Prostate gland (tissue), 2 donors: ENCODE data around the gene COL1A2. TPM values are rescaled to one million over a fixed set of nuclear protein-coding genes. Genes with fewer than 3 reads are reported as not detected.
A peak's percentile ranks its signal among the peaks of the same experiment; 100 is the strongest.

Experiments used
- DNase-seq: peaks from one replicate; pipeline ENCODE4 v3.0.0-alpha.2; 2019; ENCODE audit warnings: low spot score
- H3K27ac ChIP-seq, 2 donors: fragments of 200-600 bp; sonication (generic); 2 replicates each; pipeline ENCODE4 v1.5.1; 2017 to 2019
- H3K27me3 ChIP-seq: fragments of 200-600 bp; sonication (generic); replicated peaks from 2 replicates; pipeline ENCODE4 v1.5.1; 2019; ENCODE audit not compliant: insufficient read depth
- H3K36me3 ChIP-seq, 2 donors: fragments of 200-600 bp; sonication (generic); 1 replicate in 1 of 2; 2 replicates in 1 of 2; pipeline versions ENCODE4 v1.5.1 to v1.8.1; 2017 to 2019
- H3K4me1 ChIP-seq: fragments of 200-600 bp; sonication (generic); replicated peaks from 2 replicates; pipeline ENCODE4 v1.5.1; 2019
- H3K4me3 ChIP-seq, 2 donors: fragments of 200-600 bp; sonication (generic); 2 replicates each; pipeline ENCODE4 v1.5.1; 2017 to 2019
- H3K9me3 ChIP-seq: fragments of 200-600 bp; sonication (generic); 2 replicates; pipeline ENCODE4 v1.5.1; 2017
- POLR2A ChIP-seq: fragments of 450-650 bp; IDR thresholded peaks from one replicate; pipeline ENCODE4 v1.6.1; 2016; ENCODE audit warnings: antibody characterized with exemption, mild to moderate bottlenecking
- POLR2AphosphoS5 ChIP-seq: sonication (generic); formaldehyde crosslinking; IDR thresholded peaks from one replicate; pipeline ENCODE4 v1.6.1; 2017; ENCODE audit warnings: antibody characterized with exemption
- WGBS: methylation state at CpG from one replicate; pipeline ENCODE4 v1.1.5; 2018; 5-methylcytosine and 5-hydroxymethylcytosine counted together
- intact Hi-C: fragments of 100-400 bp; cut with DNase I; formaldehyde crosslinking; loops from one replicate; pipeline ENCODE4 v1.14.2; 2022
- total RNA-seq, 2 donors: library from RNA; depleted of rRNA; stranded (reverse); fragments of >200 nt; gene quantifications; one replicate each; pipeline ENCODE4 v1.1.0, GENCODE V29; 2016
- TF ChIP-seq, protein P1 (sequence below), 4 experiments: fragments of 200-600 bp in 2 of 4; fragments of 450-650 bp in 2 of 4; sonication (generic) in 2 of 4; IDR thresholded peaks; 1 replicate in 3 of 4; 2 replicates in 1 of 4; pipeline ENCODE4 v1.5.1; 2016 to 2019; ENCODE audit warnings: antibody characterized with exemption in 4 of 4, mild to moderate bottlenecking in 2 of 4, moderate library complexity in 2 of 4

Gene COL1A2
- total RNA-seq, 2 donors from 2014 or later: 51.2 to 805 TPM

- Histone ChIP-seq H3K27ac (peak overlapping the region in 1 of 2 donors; percentile 29), H3K4me3 (no peak overlapping the region), H3K4me1 (no peaks in the 10 kb centered on the region), H3K27me3 (no peaks in the 10 kb centered on the region), H3K36me3 (no peaks in the 10 kb centered on the region), H3K9me3 (no peaks in the 10 kb centered on the region)
- TF ChIP-seq POLR2A (no peak), POLR2AphosphoS5 (no peak)
- TF ChIP-seq, protein P1, sequence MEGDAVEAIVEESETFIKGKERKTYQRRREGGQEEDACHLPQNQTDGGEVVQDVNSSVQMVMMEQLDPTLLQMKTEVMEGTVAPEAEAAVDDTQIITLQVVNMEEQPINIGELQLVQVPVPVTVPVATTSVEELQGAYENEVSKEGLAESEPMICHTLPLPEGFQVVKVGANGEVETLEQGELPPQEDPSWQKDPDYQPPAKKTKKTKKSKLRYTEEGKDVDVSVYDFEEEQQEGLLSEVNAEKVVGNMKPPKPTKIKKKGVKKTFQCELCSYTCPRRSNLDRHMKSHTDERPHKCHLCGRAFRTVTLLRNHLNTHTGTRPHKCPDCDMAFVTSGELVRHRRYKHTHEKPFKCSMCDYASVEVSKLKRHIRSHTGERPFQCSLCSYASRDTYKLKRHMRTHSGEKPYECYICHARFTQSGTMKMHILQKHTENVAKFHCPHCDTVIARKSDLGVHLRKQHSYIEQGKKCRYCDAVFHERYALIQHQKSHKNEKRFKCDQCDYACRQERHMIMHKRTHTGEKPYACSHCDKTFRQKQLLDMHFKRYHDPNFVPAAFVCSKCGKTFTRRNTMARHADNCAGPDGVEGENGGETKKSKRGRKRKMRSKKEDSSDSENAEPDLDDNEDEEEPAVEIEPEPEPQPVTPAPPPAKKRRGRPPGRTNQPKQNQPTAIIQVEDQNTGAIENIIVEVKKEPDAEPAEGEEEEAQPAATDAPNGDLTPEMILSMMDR (IDR thresholded peaks at IDR 0.05): no peak
- WGBS: 66% methylated on average over 2 of the region's 2 CpGs
- DNase-seq: no peak
- intact Hi-C loops: no loop called here
These were observed 5.3 kb downstream of the COL1A2 start for GRCh38 chr7:94400022-94400421.

DNA sequence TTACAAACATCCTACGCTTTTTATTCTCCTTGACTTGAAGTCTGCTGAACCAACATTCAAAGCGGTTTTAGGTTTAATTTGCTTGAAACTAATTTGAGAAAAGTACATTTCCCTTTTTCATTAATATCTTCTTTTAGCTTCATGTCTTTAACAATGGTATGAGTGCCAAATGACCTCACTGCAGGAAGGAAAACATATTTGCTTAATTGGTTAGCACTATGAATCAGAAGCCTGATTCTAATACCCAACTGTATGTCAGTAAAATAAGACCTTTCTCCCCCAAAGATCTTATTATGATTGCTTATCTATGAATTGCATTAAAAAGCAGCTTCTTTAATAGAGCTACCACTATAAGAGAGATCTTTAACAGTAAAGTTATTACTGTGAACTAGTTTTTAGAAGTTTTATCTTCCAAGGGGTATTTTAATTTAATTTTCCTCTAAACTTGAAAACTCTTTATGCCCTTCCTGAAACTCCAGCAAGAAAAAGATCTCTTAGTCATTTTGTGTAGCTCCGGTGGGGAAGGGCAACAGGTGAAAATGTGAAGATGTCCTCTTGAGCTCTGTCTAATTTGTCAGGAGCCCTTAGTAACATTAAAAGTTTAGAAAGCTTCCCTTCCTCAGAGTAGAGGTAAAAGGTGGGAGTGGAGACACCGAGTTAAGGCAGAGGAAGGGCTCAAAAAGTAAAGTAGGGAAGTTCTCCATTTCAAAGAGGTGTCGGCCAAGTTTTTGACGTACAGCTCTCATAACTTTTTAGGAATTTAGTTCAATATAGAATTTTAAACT, 6.1 kb downstream of the COL1A2 start:
- 64% methylated on average over 6 of the region's 6 CpGs for WGBS
- Histone ChIP-seq H3K27ac (no peak overlapping the region), H3K4me1 (no peaks in the 10 kb centered on the region), H3K27me3 (no peaks in the 10 kb centered on the region), H3K9me3 (no peaks in the 10 kb centered on the region), H3K4me3 (no peak overlapping the region), H3K36me3 (no peaks in the 10 kb centered on the region)
- no peak for DNase-seq
- intact Hi-C loops: no loop called here
- TF ChIP-seq, protein P1 (IDR thresholded peaks at IDR 0.05): no peak
- TF ChIP-seq POLR2A (no peak), POLR2AphosphoS5 (no peak)

- 38% methylated on average over 1 of the region's 1 CpG for WGBS
- H3K4me3 ChIP-seq: no peak overlapping the region
- no peaks in the 10 kb centered on the region for H3K36me3 ChIP-seq
- no peaks in the 10 kb centered on the region for H3K9me3 ChIP-seq
- H3K27me3 ChIP-seq: no peaks in the 10 kb centered on the region
- no peak overlapping the region for H3K27ac ChIP-seq
- intact Hi-C loops: no loop called here
- TF ChIP-seq POLR2AphosphoS5: no peak
- DNase-seq: no peak
- H3K4me1 ChIP-seq: no peaks in the 10 kb centered on the region
These were observed 6.7 kb downstream of the COL1A2 start for GRCh38 chr7:94401428-94401814.

DNA sequence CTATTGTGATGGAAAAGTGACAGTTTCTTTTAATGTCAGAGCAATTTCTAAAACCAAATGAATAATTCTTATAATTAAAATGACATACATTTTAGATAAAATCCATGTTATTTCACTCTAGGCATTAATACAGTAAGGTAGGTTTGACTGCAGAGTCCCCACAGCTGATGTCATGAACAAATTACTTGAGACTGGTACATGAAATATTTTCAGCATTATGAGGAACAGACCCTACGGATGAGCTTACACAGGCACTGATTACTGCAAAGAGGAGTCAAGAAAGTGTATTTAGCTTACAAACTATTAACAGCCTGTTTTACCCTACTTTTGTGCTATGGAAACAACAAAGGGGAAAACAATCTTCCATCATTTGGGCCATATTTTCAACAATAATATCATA, 8.9 kb downstream of the COL1A2 start:
- H3K36me3 ChIP-seq: no peaks in the 10 kb centered on the region
- no peak overlapping the region for H3K4me3 ChIP-seq
- intact Hi-C loops: no loop called here
- H3K27ac ChIP-seq: no peak overlapping the region
- no peaks in the 10 kb centered on the region for H3K27me3 ChIP-seq
- WGBS: 50% methylated on average over 1 of the region's 1 CpG
- H3K4me1 ChIP-seq: no peaks in the 10 kb centered on the region
- TF ChIP-seq POLR2A (no peak), POLR2AphosphoS5 (no peak)
- TF ChIP-seq, protein P1 (IDR thresholded peaks at IDR 0.05): no peak
- no peaks in the 10 kb centered on the region for H3K9me3 ChIP-seq
- DNase-seq: no peak

DNA sequence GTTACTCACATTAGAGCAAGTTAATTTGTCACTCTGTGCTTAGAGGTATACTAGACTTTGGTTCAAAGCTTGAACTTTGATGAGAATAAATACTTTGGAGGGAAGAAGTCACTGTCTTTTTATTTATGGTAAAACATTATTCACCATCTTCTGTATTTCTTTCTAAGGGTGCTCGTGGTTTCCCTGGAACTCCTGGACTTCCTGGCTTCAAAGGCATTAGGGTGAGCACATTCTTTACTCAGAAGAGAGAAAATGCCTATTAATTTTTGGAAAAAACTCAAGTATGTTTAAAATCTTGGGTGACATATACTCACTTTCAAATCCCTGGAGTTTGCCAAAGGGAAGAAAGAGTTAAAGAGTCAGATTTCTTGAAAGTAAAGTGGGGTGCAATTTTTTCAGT, 10.8 kb downstream of the COL1A2 start:
- Histone ChIP-seq H3K36me3 (no peaks in the 10 kb centered on the region), H3K27ac (no peak overlapping the region), H3K27me3 (no peaks in the 10 kb centered on the region), H3K9me3 (no peaks in the 10 kb centered on the region), H3K4me3 (no peak overlapping the region), H3K4me1 (no peaks in the 10 kb centered on the region)
- intact Hi-C loops: no loop called here
- 39% methylated on average over 1 of the region's 1 CpG for WGBS
- TF ChIP-seq POLR2AphosphoS5 (no peak), POLR2A (no peak)
- TF ChIP-seq, protein P1 (IDR thresholded peaks at IDR 0.05): no peak
- DNase-seq: no peak
